Thoracic aorta endothelial cell (primary cell): ENCODE measurements around the gene CNTNAP5. TPM values are rescaled to one million over a fixed set of nuclear protein-coding genes. Genes with fewer than 3 reads are reported as not detected.

Experiments used
- small RNA-seq: library from RNA; depleted of rRNA; stranded (forward); fragments of <200 nt; gene quantifications from one replicate; pipeline ENCODE3, GENCODE V24; 2012
- total RNA-seq: library from RNA; depleted of rRNA; stranded (reverse); fragments of >200 nt; gene quantifications from 2 replicates; pipeline ENCODE4 v1.2.3, GENCODE V29; 2012

Gene CNTNAP5
- not detected in 2 replicates for total RNA-seq

DNA sequence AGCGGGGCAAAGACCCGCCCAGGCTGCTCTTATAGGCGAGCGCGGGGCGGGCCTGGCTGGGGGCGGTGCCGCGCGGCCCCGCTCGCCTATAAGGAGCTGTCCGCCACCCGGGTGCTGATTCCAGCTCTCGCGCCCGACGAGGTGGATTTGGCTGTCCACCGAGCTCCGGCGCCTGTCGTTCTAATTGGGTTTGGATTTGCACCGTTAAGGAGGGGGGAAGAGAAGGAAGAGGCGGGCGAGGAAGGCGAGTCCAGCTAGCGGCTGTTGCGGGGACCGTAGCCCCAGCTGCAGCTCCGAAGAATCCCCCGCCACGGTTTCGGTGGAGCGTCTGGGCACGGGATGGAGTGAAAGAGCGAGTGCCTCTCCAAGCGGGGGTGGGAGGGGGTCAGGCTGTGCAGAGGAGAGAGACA is at the start of gene CNTNAP5:
TSS of gene CNTNAP5 (plus strand) at position 117 of the 410 bp plus-strand sequence. CDS start 364 bp downstream, outside the sequence.

Small RNA genes lying within 50 kb of the gene (small RNA-seq; reads per million reads assigned to genes)
- gene AC019159.1 (not detected), gene MTND5P22 (not detected), gene RNA5SP102 (not detected)
